ENCODE measurements around the gene MFSD11.
"Not testable (repeated sequence)": the region's sequence is repeated elsewhere in the genome, so short reads cannot be mapped to it uniquely, and the experiment has no call there.

Gene MFSD11

DNA sequence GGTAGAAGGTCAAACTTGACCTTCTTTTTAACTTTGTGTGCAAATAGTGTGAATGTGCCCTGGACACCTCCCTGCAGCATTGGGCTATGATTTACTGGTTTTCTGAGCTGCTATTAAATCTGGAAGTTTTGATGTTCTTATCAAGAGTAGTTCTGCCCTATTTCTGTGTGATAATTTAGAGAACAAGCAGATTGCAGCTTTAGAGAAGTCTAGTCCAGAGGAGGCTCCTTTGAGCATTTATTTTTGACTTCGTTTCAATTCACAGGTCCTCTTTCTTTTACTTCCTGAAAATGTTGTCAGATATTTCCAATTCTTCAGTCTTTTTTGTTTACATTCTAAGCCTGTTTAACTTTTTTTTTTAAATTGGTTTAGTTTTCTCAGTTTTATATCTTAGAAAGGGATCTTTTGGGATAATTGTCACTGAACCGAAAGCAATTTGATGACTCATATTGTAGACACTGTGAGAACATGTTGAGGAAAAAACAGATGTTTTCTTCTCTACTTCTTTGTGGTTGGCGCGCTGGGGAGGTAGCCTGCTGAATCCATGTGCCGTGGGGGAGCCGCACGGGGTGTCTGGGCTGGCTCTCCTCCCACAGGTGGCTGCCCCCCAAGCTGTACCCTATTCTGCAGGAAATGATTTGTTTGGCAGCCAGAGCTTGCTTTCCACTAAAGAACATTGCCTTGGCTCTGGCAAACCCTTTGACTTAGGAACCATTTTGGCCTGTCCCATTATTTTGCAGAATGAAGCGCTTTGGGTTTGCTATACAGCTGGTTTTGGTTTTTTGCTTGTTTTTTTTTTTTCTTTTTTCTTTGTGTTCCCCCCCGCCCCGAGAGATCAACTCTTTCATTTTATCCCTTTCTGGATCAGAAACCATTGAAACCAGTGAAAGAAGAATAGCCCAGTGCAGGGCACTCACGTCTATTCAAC is 53.4 kb downstream of the MFSD11 start:
- 88% methylated on average over 11 of the region's 11 CpGs for WGBS
- Histone ChIP-seq H3K4me1 (ENCODE audit: insufficient read depth, low read length) (peaks cover 2% of the 10 kb centered on the region; the same call in 1 of the 2 replicates), H3K4me3 (ENCODE audit: low read length) (no peak overlapping the region), H3K9me3 (ENCODE audit: insufficient read depth, low read depth, low read length) (no peaks in the 10 kb centered on the region), H3K27me3 (ENCODE audit: insufficient read depth, low read length) (no peaks in the 10 kb centered on the region), H3K9ac (ENCODE audit: low read depth, low read length) (no peak overlapping the region), H3K27ac (ENCODE audit: low read depth, low read length) (no peak overlapping the region; the same call in 1 of the 2 replicates), H3K36me3 (ENCODE audit: insufficient read depth, low read length) (no peaks in the 10 kb centered on the region)

DNA sequence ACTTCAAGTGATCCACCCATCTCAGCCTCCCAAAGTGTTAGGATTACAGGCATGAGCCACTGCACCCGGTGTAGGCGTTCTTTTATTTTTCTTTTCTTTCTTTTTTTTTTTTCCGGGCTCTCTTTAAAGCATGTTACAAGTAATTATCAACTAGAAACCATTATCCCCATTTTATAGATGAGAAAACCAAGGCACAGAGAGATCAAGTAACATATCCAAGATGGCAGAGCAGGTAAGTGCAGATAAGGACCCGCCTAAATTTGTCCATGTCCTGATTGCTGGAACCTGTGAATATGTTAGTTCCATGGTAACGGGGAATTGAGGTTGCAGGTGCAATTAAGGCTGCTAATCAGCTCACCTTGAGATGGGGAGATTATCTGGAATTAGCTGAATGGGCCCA is 54.4 kb downstream of the MFSD11 start:
- Histone ChIP-seq H3K9me3 (ENCODE audit: insufficient read depth, low read depth, low read length) (no peaks in the 10 kb centered on the region), H3K27me3 (ENCODE audit: insufficient read depth, low read length) (no peaks in the 10 kb centered on the region), H3K4me1 (ENCODE audit: insufficient read depth, low read length) (peaks cover 5% of the 10 kb centered on the region), H3K9ac (ENCODE audit: low read depth, low read length) (no peak overlapping the region), H3K27ac (ENCODE audit: low read depth, low read length) (no peak overlapping the region), H3K4me3 (ENCODE audit: low read length) (no peak overlapping the region), H3K36me3 (ENCODE audit: insufficient read depth, low read length) (no peaks in the 10 kb centered on the region)
- 97% methylated on average over 5 of the region's 5 CpGs for WGBS

DNA sequence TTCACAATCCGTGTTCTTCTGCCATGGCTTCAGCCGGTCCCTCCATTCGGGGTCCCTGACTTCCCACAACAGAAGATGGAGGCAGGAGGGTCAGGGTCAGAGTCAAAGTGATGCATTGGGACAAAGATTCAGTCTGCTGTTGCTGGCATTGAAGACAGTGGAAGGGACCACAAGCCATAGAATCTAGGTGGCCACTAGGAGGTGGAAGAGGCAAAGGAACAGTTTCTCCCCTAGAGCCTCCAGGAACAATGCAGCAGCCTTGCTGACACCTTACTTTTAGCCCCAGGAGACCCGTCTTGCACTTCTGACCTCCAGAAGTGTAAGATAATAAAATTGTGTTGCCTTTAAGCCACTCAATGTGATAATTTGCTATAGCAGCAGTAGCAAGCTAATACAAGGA is 55.9 kb downstream of the MFSD11 start:
- 85% methylated on average over 4 of the region's 4 CpGs for WGBS
- no peaks in the 10 kb centered on the region for H3K27me3 ChIP-seq (ENCODE audit: insufficient read depth, low read length)

GRCh38 chr17:76796081-76796480 is 58.2 kb downstream of the MFSD11 start:
- peaks cover 7% of the 10 kb centered on the region for H3K4me1 ChIP-seq (ENCODE audit: insufficient read depth, low read length)
- no peaks in the 10 kb centered on the region for H3K36me3 ChIP-seq (ENCODE audit: insufficient read depth, low read length)
- no peak overlapping the region for H3K27ac ChIP-seq (ENCODE audit: low read depth, low read length)
- 89% methylated on average over 3 of the region's 3 CpGs for WGBS
- H3K9me3 ChIP-seq (ENCODE audit: insufficient read depth, low read depth, low read length) = no peaks in the 10 kb centered on the region
- no peak overlapping the region for H3K9ac ChIP-seq (ENCODE audit: low read depth, low read length)
- H3K27me3 ChIP-seq (ENCODE audit: insufficient read depth, low read length) = no peaks in the 10 kb centered on the region
- no peak overlapping the region for H3K4me3 ChIP-seq (ENCODE audit: low read length)

More for the DNA sequence above, 55.9 kb downstream of the MFSD11 start:
- Histone ChIP-seq H3K9ac (ENCODE audit: low read depth, low read length) (no peak overlapping the region), H3K27ac (ENCODE audit: low read depth, low read length) (no peak overlapping the region), H3K36me3 (ENCODE audit: insufficient read depth, low read length) (no peaks in the 10 kb centered on the region), H3K4me1 (ENCODE audit: insufficient read depth, low read length) (peaks cover 7% of the 10 kb centered on the region), H3K4me3 (ENCODE audit: low read length) (no peak overlapping the region), H3K9me3 (ENCODE audit: insufficient read depth, low read depth, low read length) (no peaks in the 10 kb centered on the region)

GRCh38 chr17:76797241-76797840 is 59.4 kb downstream of the MFSD11 start:
- Histone ChIP-seq H3K27me3 (ENCODE audit: insufficient read depth, low read length) (no peaks in the 10 kb centered on the region), H3K9ac (ENCODE audit: low read depth, low read length) (no peak overlapping the region), H3K4me1 (ENCODE audit: insufficient read depth, low read length) (peaks cover 7% of the 10 kb centered on the region), H3K4me3 (ENCODE audit: low read length) (no peak overlapping the region), H3K36me3 (ENCODE audit: insufficient read depth, low read length) (no peaks in the 10 kb centered on the region), H3K9me3 (ENCODE audit: insufficient read depth, low read depth, low read length) (no peaks in the 10 kb centered on the region), H3K27ac (ENCODE audit: low read depth, low read length) (no peak overlapping the region)
- 60% methylated on average over 6 of the region's 6 CpGs for WGBS

GRCh38 chr17:76801706-76802105 is 63.8 kb downstream of the MFSD11 start:
- H3K36me3 ChIP-seq (ENCODE audit: insufficient read depth, low read length) = no peaks in the 10 kb centered on the region
- H3K27me3 ChIP-seq (ENCODE audit: insufficient read depth, low read length) = no peaks in the 10 kb centered on the region
- no peak overlapping the region for H3K9ac ChIP-seq (ENCODE audit: low read depth, low read length)
- H3K9me3 ChIP-seq (ENCODE audit: insufficient read depth, low read depth, low read length) = no peaks in the 10 kb centered on the region
- peaks cover 5% of the 10 kb centered on the region for H3K4me1 ChIP-seq (ENCODE audit: insufficient read depth, low read length)
- 87% methylated on average over 5 of the region's 5 CpGs for WGBS
- H3K4me3 ChIP-seq (ENCODE audit: low read length) = no peak overlapping the region
- H3K27ac ChIP-seq (ENCODE audit: low read depth, low read length) = no peak overlapping the region

DNA sequence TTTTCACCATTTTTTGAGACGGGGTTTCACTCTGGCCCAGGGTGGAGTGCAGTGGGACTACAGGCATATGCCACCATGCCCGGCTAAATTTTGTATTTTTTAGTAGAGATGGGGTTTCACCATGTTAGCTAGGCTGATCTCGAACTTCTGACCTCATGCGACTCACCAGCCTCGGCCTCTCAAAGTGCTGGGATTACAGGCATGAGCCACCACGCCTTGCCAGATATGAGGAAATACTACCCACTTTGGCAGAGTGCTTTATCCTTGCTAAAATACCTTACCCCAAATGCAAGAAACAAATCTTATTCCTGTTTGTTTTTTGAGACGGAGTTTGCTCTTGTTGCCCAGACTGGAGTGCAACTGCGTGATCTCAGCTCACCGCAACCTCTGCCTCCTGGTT is 67.4 kb downstream of the MFSD11 start:
- 94% methylated on average over 9 of the region's 9 CpGs for WGBS
- H3K27me3 ChIP-seq (ENCODE audit: insufficient read depth, low read length) = no peaks in the 10 kb centered on the region
- no peak overlapping the region for H3K9ac ChIP-seq (ENCODE audit: low read depth, low read length)

DNA sequence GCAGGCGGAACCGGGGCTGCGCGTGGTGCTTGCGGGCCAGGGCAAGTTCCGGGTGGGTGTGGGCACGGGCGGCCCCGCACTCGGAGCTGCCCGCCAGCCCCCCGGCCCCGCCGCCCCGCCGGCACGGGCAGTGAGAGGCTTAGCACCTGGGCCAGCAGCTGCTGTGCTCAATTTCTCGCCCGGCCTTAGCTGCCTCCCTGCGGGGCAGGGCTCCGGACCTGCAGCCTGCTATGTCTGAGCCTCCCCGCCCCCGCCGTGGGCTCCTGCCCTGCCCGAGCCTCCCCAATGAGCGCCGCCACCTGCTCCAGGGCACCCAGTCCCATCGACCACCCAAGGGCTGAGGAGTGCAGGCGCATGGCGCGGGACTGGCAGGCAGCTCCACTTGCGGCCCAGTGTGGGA is 68.2 kb downstream of the MFSD11 start:
- H3K36me3 ChIP-seq (ENCODE audit: insufficient read depth, low read length); H3K9me3 ChIP-seq (ENCODE audit: insufficient read depth, low read depth, low read length); H3K9ac ChIP-seq (ENCODE audit: low read depth, low read length); H3K4me3 ChIP-seq (ENCODE audit: low read length); H3K27ac ChIP-seq (ENCODE audit: low read depth, low read length); H3K27me3 ChIP-seq (ENCODE audit: insufficient read depth, low read length); H3K4me1 ChIP-seq (ENCODE audit: insufficient read depth, low read length): not testable (repeated sequence)
- 88% methylated on average over 32 of the region's 32 CpGs for WGBS

More for the DNA sequence above, 67.4 kb downstream of the MFSD11 start:
- no peak overlapping the region for H3K4me3 ChIP-seq (ENCODE audit: low read length)
- no peaks in the 10 kb centered on the region for H3K4me1 ChIP-seq (ENCODE audit: insufficient read depth, low read length)
- no peaks in the 10 kb centered on the region for H3K9me3 ChIP-seq (ENCODE audit: insufficient read depth, low read depth, low read length)
- H3K27ac ChIP-seq (ENCODE audit: low read depth, low read length) = no peak overlapping the region
- no peaks in the 10 kb centered on the region for H3K36me3 ChIP-seq (ENCODE audit: insufficient read depth, low read length)

DNA sequence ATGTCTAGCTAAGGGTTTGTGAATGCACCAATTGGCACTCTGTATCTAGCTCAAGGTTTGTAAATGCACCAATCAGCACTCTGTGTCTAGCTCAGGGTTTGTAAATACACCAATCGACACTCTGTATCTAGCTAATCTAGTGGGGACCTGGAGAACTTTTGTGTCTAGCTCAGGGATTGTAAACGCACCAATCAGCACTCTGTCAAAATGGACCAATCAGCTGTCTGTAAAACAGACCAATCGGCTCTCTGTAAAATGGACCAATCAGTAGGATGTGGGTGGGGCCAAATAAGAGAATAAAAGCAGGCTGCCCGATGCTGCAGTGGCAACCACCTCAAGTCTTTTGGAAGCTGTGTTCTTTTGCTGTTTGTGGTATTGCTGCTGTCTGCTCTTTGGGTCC is 68.8 kb downstream of the MFSD11 start:
- not testable (repeated sequence) for H3K27ac ChIP-seq (ENCODE audit: low read depth, low read length); H3K4me1 ChIP-seq (ENCODE audit: insufficient read depth, low read length); H3K27me3 ChIP-seq (ENCODE audit: insufficient read depth, low read length); H3K9ac ChIP-seq (ENCODE audit: low read depth, low read length); H3K36me3 ChIP-seq (ENCODE audit: insufficient read depth, low read length); H3K9me3 ChIP-seq (ENCODE audit: insufficient read depth, low read depth, low read length); H3K4me3 ChIP-seq (ENCODE audit: low read length)
- WGBS = 96% methylated on average over 3 of the region's 4 CpGs

GRCh38 chr17:76808326-76808725 is 70.4 kb downstream of the MFSD11 start:
- no peaks in the 10 kb centered on the region for H3K36me3 ChIP-seq (ENCODE audit: insufficient read depth, low read length)
- no peaks in the 10 kb centered on the region for H3K27me3 ChIP-seq (ENCODE audit: insufficient read depth, low read length)
- H3K4me3 ChIP-seq (ENCODE audit: low read length) = no peak overlapping the region
- H3K4me1 ChIP-seq (ENCODE audit: insufficient read depth, low read length) = no peaks in the 10 kb centered on the region
- 93% methylated on average over 4 of the region's 4 CpGs for WGBS
- H3K9me3 ChIP-seq (ENCODE audit: insufficient read depth, low read depth, low read length) = no peaks in the 10 kb centered on the region
- H3K9ac ChIP-seq (ENCODE audit: low read depth, low read length) = no peak overlapping the region
- H3K27ac ChIP-seq (ENCODE audit: low read depth, low read length) = no peak overlapping the region

- H3K27me3 ChIP-seq (ENCODE audit: insufficient read depth, low read length) = no peaks in the 10 kb centered on the region
- no peaks in the 10 kb centered on the region for H3K9me3 ChIP-seq (ENCODE audit: insufficient read depth, low read depth, low read length)
- 89% methylated on average over 4 of the region's 4 CpGs for WGBS
- H3K9ac ChIP-seq (ENCODE audit: low read depth, low read length) = no peak overlapping the region
- no peaks in the 10 kb centered on the region for H3K4me1 ChIP-seq (ENCODE audit: insufficient read depth, low read length)
- H3K27ac ChIP-seq (ENCODE audit: low read depth, low read length) = no peak overlapping the region
- H3K4me3 ChIP-seq (ENCODE audit: low read length) = no peak overlapping the region
- H3K36me3 ChIP-seq (ENCODE audit: insufficient read depth, low read length) = no peaks in the 10 kb centered on the region
Observed at GRCh38 chr17:76810956-76811355, 73.0 kb downstream of the MFSD11 start.
